Type B pancreatic cell (in vitro differentiated cells): ENCODE results near the gene MBOAT2. TPM values are rescaled to one million over a fixed set of nuclear protein-coding genes. Genes with fewer than 3 reads are reported as not detected.

Experiments used
- DNase-seq: peaks from one replicate; pipeline ENCODE4 v3.0.0; 2021; ENCODE audit warnings: mixed read lengths; ENCODE audit not compliant: unreplicated experiment; ENCODE audit errors: extremely low spot score
- H3K27ac Mint-ChIP-seq: 2 replicates; pipeline ENCODE4 v1.8.0; 2021; ENCODE audit warnings: mild to moderate bottlenecking, mixed read lengths
- H3K27me3 Mint-ChIP-seq: 2 replicates; pipeline ENCODE4 v1.8.0; 2021; ENCODE audit warnings: mixed read lengths
- H3K36me3 Mint-ChIP-seq: 2 replicates; pipeline ENCODE4 v1.8.0; 2021; ENCODE audit warnings: mixed read lengths
- H3K4me1 Mint-ChIP-seq: one replicate; pipeline ENCODE4 v1.8.0; 2021; ENCODE audit warnings: mixed read lengths; ENCODE audit not compliant: unreplicated experiment
- H3K4me3 Mint-ChIP-seq: 2 replicates; pipeline ENCODE4 v1.8.0; 2021; ENCODE audit warnings: mild to moderate bottlenecking, mixed read lengths
- H3K9me3 Mint-ChIP-seq: 2 replicates; pipeline ENCODE4 v1.8.0; 2021; ENCODE audit warnings: mixed read lengths
- total RNA-seq: library from RNA; stranded (reverse); gene quantifications from 2 replicates; pipeline ENCODE4 v1.2.1, GENCODE V29; 2021; ENCODE audit warnings: low replicate concordance
- TF ChIP-seq, protein P1 (sequence below): fragments of 200-600 bp; sonication (generic); conservative IDR thresholded peaks from 2 replicates; pipeline ENCODE4 v1.5.0; 2021; ENCODE audit warnings: antibody characterized with exemption, mild to moderate bottlenecking

The MBOAT2 gene
- total RNA-seq, 1 donor from 2014 or later: 60.8 TPM

GRCh38 chr2:8984157-8984556, 19.3 kb downstream of the MBOAT2 start:
- H3K4me3 Mint-ChIP-seq: no peak overlapping the region
- no peak for DNase-seq
- no peaks in the 10 kb centered on the region for H3K36me3 Mint-ChIP-seq
- no peak overlapping the region for H3K27ac Mint-ChIP-seq
- H3K27me3 Mint-ChIP-seq: no peaks in the 10 kb centered on the region
- TF ChIP-seq, protein P1, sequence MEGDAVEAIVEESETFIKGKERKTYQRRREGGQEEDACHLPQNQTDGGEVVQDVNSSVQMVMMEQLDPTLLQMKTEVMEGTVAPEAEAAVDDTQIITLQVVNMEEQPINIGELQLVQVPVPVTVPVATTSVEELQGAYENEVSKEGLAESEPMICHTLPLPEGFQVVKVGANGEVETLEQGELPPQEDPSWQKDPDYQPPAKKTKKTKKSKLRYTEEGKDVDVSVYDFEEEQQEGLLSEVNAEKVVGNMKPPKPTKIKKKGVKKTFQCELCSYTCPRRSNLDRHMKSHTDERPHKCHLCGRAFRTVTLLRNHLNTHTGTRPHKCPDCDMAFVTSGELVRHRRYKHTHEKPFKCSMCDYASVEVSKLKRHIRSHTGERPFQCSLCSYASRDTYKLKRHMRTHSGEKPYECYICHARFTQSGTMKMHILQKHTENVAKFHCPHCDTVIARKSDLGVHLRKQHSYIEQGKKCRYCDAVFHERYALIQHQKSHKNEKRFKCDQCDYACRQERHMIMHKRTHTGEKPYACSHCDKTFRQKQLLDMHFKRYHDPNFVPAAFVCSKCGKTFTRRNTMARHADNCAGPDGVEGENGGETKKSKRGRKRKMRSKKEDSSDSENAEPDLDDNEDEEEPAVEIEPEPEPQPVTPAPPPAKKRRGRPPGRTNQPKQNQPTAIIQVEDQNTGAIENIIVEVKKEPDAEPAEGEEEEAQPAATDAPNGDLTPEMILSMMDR: no peak
- H3K9me3 Mint-ChIP-seq: peaks cover 4% of the 10 kb centered on the region
- peaks cover 18% of the 10 kb centered on the region for H3K4me1 Mint-ChIP-seq

GRCh38 chr2:8983571-8983970, 19.9 kb downstream of the MBOAT2 start:
- H3K36me3 Mint-ChIP-seq: no peaks in the 10 kb centered on the region
- no peaks in the 10 kb centered on the region for H3K27me3 Mint-ChIP-seq
- peaks cover 4% of the 10 kb centered on the region for H3K9me3 Mint-ChIP-seq
- H3K4me1 Mint-ChIP-seq: peaks cover 15% of the 10 kb centered on the region
- TF ChIP-seq, protein P1: no peak
- H3K4me3 Mint-ChIP-seq: no peak overlapping the region
- DNase-seq: no peak
- H3K27ac Mint-ChIP-seq: no peak overlapping the region

DNA sequence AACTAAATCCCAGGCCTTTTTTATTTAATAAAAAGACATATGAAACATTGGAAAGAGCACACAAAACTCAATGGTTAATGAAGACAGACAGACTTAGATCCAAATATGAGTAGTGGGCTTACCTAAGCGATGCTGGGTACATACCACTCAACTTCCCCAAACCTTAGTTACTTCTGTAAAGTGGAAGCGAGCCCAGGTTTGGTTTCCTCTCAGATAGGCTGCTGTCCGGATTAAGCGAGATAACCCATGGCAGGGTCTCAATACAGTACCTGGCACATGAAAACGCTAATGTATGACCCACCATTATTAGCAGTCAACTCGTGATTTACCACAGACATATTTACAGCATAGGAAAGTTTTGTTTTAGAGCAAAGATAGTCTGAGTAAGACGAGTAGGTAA, 21.6 kb downstream of the MBOAT2 start:
- TF ChIP-seq, protein P1: no peak
- no peak overlapping the region for H3K27ac Mint-ChIP-seq
- no peaks in the 10 kb centered on the region for H3K27me3 Mint-ChIP-seq
- no peak overlapping the region for H3K4me3 Mint-ChIP-seq
- DNase-seq: no peak
- peaks cover 4% of the 10 kb centered on the region for H3K9me3 Mint-ChIP-seq
- H3K36me3 Mint-ChIP-seq: no peaks in the 10 kb centered on the region
- H3K4me1 Mint-ChIP-seq: peaks cover 15% of the 10 kb centered on the region

DNA sequence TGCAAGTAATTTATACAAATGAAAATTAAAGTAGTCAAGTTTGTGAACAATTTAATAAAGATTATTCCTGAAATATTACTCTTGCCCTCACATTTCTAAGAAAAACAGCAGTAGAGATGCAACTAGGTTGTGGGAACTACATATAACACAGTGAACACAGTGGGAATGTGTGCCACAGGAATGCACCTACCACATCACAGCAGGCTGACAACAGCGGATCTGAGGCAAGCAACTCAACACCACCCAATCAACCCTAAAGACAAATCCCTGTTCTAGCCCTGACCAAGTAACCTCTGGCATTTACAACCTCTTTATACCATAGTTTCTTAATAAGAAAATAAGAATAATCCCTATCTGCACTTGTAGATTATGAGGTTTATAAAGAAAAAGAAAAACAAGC, 23.4 kb downstream of the MBOAT2 start:
- Mint-ChIP-seq H3K4me3 (no peak overlapping the region), H3K36me3 (no peaks in the 10 kb centered on the region), H3K4me1 (peaks cover 7% of the 10 kb centered on the region), H3K9me3 (no peaks in the 10 kb centered on the region), H3K27me3 (no peaks in the 10 kb centered on the region), H3K27ac (no peak overlapping the region)
- no peak for DNase-seq
- TF ChIP-seq, protein P1: no peak

DNA sequence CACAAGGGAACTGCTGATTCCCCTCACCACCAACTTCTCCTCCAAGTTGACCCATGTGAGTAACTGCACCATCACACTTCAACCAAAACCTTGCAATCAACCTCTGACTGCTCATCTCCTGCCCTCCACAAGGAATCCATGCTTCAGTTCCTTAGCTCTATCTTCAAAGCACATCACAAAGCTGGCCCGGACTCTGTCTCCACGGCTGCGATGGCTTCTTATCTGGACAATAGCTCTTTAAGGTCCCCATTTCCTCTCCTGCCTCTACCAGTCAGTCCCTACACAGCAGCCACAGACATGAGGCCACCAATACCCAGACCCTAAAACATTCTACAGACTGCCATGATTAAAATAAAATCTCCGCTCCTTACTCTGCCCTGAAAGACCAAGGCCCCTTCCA, 25.7 kb downstream of the MBOAT2 start:
- Mint-ChIP-seq H3K9me3 (no peaks in the 10 kb centered on the region), H3K36me3 (no peaks in the 10 kb centered on the region)

More for the DNA sequence above, 25.7 kb downstream of the MBOAT2 start:
- no peak overlapping the region for H3K4me3 Mint-ChIP-seq
- no peaks in the 10 kb centered on the region for H3K27me3 Mint-ChIP-seq
- DNase-seq: no peak
- TF ChIP-seq, protein P1: no peak
- H3K27ac Mint-ChIP-seq: no peak overlapping the region
- no peaks in the 10 kb centered on the region for H3K4me1 Mint-ChIP-seq
